Small intestine (tissue), 7 donors: ENCODE results near the gene CDC45. TPM values are rescaled to one million over a fixed set of nuclear protein-coding genes. Genes with fewer than 3 reads are reported as not detected.
"Not testable (repeated sequence)": the region's sequence is repeated elsewhere in the genome, so short reads cannot be mapped to it uniquely, and the experiment has no call there.

Experiments used
- DNase-seq, 2 donors: peaks; one replicate each; pipeline versions ENCODE4 v3.0.0 to v3.0.0-alpha.2; 2013
- FAIRE-seq: peaks from 2 replicates; lab custom pipeline; 2012; peaks lifted over from hg19 to GRCh38; lab: Jason Lieb, UNC
- H3K27ac ChIP-seq, 3 donors: one replicate each; pipeline ENCODE4 v1.5.1; 2013; ENCODE audit warnings: low read length in 2 of 3, mild to moderate bottlenecking in 2 of 3, control low read depth in 1 of 3, inconsistent platforms in 1 of 3, low read depth in 1 of 3, moderate library complexity in 1 of 3
- H3K27me3 ChIP-seq, 3 donors: one replicate each; pipeline ENCODE4 v1.6.1; 2013; ENCODE audit warnings: low read length in 3 of 3, inconsistent platforms in 1 of 3; ENCODE audit not compliant: control insufficient read depth in 3 of 3, insufficient read depth in 3 of 3
- H3K36me3 ChIP-seq, 3 donors: one replicate each; pipeline ENCODE4 v1.6.1; 2013; ENCODE audit warnings: low read length in 3 of 3, inconsistent platforms in 1 of 3, low read depth in 1 of 3, mild to moderate bottlenecking in 1 of 3, moderate library complexity in 1 of 3; ENCODE audit not compliant: control insufficient read depth in 3 of 3, insufficient read depth in 2 of 3
- H3K4me1 ChIP-seq, 3 donors: one replicate each; pipeline ENCODE4 v1.6.1; 2013; ENCODE audit warnings: low read length in 2 of 3, inconsistent platforms in 1 of 3, low read depth in 1 of 3, mild to moderate bottlenecking in 1 of 3, moderate library complexity in 1 of 3; ENCODE audit not compliant: control insufficient read depth in 3 of 3, insufficient read depth in 2 of 3
- H3K4me3 ChIP-seq, 3 donors: one replicate each; pipeline ENCODE4 v1.5.1; 2013; ENCODE audit warnings: low read length in 3 of 3, control low read depth in 1 of 3, inconsistent platforms in 1 of 3, low read depth in 1 of 3, mild to moderate bottlenecking in 1 of 3, moderate library complexity in 1 of 3
- H3K9me3 ChIP-seq, 2 donors: one replicate each; pipeline ENCODE4 v1.6.1; 2013; ENCODE audit warnings: low read depth in 1 of 2, low read length in 1 of 2; ENCODE audit not compliant: control insufficient read depth in 2 of 2, insufficient read depth in 1 of 2
- WGBS, 3 donors: extraction: QIAGEN DNeasy Blood & Tissue Kit; methylation state at CpG; one replicate each; pipeline ENCODE4 v1.1.7; 2013; 5-methylcytosine and 5-hydroxymethylcytosine counted together
- polyA plus RNA-seq, 4 donors: library from polyadenylated mRNA; stranded (reverse) in 3 of 4; unstranded in 1 of 4; fragments of 200-250 nt in 3 of 4; fragments of 120-200 nt in 1 of 4; gene quantifications; one replicate each; pipeline versions ENCODE4 v1.2.1 to v1.2.3, GENCODE V29; 2013
- donor health status: healthy with polysubstance abuse.
- donor health status: control.
- donor health status: control.
- donor health status: Bipolar disorder and iron deficiency.
- donor health status: healthy.

Gene CDC45
- polyA plus RNA-seq, 4 donors, result 2.2 to 13.8 (median 5.6) TPM

DNA sequence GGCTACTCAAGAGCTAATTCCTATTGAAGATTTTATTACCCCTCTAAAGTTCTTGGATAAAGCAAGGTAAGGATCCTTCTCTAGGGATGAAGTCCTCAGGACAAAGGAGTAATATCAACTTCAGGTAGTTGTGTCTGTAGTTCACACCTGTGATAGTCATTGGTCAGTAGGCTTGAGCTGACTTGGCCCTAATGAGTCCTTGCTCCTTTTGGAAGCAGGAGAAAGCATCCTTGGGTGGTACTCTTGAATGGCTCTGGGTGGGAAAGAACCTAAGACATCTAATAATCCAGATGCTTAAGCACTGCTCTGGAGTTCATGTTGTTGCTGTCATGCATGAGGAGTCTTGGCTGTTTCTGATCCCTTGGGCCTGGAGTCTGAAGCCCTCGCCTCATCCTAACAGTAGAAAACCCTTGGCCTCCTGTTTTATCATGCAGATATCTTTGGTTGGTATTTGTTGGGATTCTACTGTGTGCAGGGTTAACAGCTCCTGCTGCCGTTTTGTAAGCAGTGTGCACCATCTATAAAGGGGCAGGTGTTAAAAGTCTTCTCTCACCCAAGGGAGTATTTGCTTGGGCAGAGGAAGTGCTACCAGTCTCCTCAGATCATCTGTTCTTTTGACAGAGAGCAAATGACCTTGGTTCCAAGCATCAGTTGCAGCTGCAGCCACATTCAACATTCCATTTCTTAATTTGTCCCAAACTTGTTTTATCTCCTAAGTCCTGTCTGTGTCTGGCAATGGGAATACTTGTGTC is 44.7 kb upstream of the CDC45 start:
- H3K9me3 ChIP-seq, result no peaks in the 10 kb centered on the region
- peaks cover 0 to 21% (median 4%) of the 10 kb centered on the region in 3 donors for H3K36me3 ChIP-seq
- no peak for FAIRE-seq
- H3K27ac ChIP-seq, result no peak overlapping the region
- no peaks in the 10 kb centered on the region for H3K27me3 ChIP-seq
- H3K4me3 ChIP-seq, result no peak overlapping the region
- peaks cover 0 to 6% (median 5%) of the 10 kb centered on the region in 3 donors for H3K4me1 ChIP-seq
- DNase-seq, result no peak
- 77 to 83% (median 79%) methylated on average over 2 of the region's 2 CpGs for WGBS, 3 donors

DNA sequence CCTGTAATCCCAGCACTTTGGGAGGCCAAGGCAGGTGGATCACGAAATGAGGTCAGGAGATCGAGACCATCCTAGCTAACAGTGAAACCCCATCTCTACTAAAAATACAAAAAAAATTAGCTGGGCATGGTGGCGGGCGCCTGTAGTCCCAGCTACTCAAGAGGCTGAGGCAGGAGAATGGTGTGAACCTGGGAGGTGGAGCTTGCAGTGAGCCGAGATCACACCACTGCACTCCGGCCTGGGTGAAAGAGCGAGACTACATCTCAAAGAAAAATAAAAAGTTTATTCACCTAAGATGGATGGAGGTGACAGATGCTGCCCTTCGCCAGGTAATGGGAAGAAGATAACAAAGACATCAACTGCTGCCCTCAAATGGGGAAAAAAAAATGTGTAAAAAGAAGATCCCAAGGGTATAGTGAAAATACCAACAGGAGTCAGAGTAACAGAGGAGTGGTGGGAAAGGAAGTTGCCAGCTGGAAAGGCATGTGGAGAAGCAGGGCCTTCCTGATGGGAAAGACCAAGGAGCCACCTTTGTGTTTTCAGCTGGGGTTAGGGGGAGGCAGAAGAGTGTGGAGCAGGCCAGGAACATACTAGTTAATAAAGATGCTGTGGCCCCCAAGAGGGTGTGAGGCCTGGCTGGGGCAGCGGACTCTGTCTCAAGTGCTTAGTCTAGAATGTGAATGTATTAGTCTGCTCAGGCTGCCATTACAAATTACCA is 43.1 kb upstream of the CDC45 start:
- not testable (repeated sequence) for H3K4me1 ChIP-seq, H3K27me3 ChIP-seq, DNase-seq, H3K4me3 ChIP-seq, H3K27ac ChIP-seq, FAIRE-seq, H3K9me3 ChIP-seq
- 91 to 94% (median 92%) methylated on average over 9 of the region's 9 CpGs for WGBS, 3 donors
- peaks cover 0 to 28% (median 4%) of the 10 kb centered on the region in 3 donors for H3K36me3 ChIP-seq

DNA sequence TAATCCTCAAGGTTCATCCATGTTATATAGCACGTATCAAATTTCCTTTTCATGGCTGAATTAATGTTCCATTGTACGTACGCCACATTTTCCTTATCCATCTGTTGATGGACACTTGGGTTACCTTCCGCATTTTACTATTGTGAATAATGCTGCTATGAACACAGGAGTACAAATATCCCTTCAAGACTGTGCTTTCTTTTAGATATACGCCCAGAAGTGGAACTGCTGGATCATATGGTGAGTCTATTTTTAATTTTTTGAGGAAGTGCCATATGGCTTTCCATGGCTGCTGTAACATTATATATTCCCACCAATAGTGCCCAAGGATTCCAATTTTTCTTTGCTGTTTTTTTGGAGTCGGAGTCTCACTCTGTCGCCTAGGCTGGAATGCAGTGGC is 41.4 kb upstream of the CDC45 start:
- no peaks in the 10 kb centered on the region for H3K27me3 ChIP-seq
- FAIRE-seq, result no peak
- H3K36me3 ChIP-seq, result peaks cover 0 to 40% (median 4%) of the 10 kb centered on the region in 3 donors
- DNase-seq, result no peak
- WGBS, 3 donors, result 87 to 95% (median 93%) methylated on average over 7 of the region's 7 CpGs
- H3K4me1 ChIP-seq, result peaks cover 0 to under 1% (median 0%) of the 10 kb centered on the region in 3 donors
- H3K4me3 ChIP-seq, result no peak overlapping the region
- H3K9me3 ChIP-seq, result no peaks in the 10 kb centered on the region
- no peak overlapping the region for H3K27ac ChIP-seq

DNA sequence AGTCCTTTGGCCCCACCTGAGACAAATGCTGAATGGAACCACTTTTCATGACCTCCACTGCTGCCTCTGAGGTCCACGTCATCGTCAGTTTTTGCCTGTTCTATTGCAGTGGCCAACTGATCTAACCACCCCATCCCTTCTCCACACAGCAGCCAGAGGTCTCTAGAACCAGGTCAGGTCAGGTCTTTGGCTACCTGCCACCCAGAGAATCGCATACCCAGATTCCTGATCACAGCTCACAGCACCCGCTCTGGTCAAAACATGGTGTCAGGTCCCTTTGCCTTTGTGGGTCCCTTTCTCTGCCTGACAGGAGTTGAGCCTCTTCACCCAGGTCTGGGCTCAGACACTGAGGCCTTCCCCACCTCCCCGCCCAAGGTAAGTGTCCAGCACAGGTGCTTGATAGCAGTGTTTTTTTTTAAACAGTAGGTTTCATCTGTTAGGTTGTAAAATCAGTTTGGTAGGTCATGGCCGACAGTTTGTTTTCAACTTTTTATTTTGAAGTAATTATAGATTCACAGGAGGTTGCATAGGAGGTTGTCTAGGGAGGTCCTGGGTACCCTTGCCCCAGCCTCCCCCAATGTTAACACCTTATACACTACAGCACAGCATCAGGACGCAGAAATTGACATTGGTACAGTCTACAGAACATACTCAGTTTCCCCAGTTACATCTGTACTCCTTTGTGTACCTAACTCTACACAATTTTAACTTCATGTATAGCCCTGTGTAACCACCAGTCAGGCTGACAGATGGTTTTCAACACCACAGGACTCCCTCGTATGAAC is 39.1 kb upstream of the CDC45 start:
- no peaks in the 10 kb centered on the region for H3K27me3 ChIP-seq
- FAIRE-seq, result no peak
- no peaks in the 10 kb centered on the region for H3K9me3 ChIP-seq
- 79 to 90% (median 81%) methylated on average over 8 of the region's 8 CpGs for WGBS, 3 donors
- peaks cover 0 to 42% (median 2%) of the 10 kb centered on the region in 3 donors for H3K36me3 ChIP-seq
- no peak for DNase-seq
- peaks cover 0 to 6% (median 0%) of the 10 kb centered on the region in 3 donors for H3K4me1 ChIP-seq
- no peak overlapping the region for H3K27ac ChIP-seq
- H3K4me3 ChIP-seq, result no peak overlapping the region

DNA sequence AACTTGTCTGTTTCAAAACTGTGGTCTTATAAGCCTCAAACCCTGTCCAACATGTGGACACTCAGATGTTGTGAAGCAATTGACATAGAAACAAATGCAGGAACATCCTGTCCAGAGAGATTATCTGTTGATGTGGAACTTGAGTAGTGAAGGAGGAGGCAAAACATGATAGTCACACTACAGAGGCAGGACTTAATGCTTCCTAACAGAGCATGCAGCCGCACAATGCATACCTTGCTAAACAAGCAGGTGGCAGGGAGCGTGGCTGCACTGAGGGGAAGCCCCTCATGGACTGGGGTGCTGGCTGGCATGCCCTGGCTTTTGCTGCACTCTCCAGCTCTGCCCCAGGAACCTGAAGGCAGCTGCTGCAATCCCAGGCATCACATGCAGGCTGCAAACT is 37.6 kb upstream of the CDC45 start:
- Histone ChIP-seq H3K4me1 (peaks cover 0 to 11% (median 6%) of the 10 kb centered on the region in 3 donors), H3K9me3 (no peaks in the 10 kb centered on the region), H3K36me3 (peaks cover 0 to 37% (median 0%) of the 10 kb centered on the region in 3 donors), H3K27ac (no peak overlapping the region), H3K4me3 (no peak overlapping the region), H3K27me3 (no peaks in the 10 kb centered on the region)
- FAIRE-seq, result no peak
- DNase-seq, result no peak
- WGBS, 3 donors, result 95 to 99% (median 97%) methylated on average over 2 of the region's 2 CpGs

DNA sequence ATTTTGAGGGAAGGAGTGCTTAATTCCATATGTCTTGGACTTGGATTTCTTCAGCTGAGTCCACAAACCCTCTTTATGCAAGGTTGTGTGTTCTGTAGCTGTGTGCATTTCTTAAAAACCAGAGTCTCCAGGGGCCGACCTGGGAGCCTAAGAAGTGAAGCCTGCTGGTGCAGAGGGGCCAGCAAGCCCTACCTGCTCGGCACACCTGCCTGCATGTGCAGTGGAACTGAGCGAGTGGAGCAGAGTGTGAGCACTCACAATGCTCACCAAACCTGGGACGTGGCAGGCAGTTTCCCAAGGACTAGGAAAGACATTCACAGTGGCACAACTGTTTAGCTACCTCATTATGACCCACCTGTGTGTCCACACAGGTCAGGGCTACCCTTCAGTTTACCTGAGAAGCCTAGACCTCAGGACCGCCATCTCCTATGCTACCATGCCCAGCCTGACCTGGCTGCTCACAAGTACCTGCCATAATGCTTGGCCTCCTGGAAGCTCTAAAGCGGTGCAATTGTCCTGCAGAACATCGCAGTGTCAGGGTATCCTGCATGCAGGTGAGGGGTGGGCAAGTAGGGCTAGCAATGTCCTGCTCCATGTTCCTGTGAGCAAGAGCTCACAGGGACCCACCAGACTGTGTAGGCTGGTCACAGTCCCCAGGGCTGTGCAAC is 36.0 kb upstream of the CDC45 start:
- no peak for FAIRE-seq
- 74 to 89% (median 79%) methylated on average over 7 of the region's 7 CpGs for WGBS, 3 donors
- no peak overlapping the region for H3K4me3 ChIP-seq

DNA sequence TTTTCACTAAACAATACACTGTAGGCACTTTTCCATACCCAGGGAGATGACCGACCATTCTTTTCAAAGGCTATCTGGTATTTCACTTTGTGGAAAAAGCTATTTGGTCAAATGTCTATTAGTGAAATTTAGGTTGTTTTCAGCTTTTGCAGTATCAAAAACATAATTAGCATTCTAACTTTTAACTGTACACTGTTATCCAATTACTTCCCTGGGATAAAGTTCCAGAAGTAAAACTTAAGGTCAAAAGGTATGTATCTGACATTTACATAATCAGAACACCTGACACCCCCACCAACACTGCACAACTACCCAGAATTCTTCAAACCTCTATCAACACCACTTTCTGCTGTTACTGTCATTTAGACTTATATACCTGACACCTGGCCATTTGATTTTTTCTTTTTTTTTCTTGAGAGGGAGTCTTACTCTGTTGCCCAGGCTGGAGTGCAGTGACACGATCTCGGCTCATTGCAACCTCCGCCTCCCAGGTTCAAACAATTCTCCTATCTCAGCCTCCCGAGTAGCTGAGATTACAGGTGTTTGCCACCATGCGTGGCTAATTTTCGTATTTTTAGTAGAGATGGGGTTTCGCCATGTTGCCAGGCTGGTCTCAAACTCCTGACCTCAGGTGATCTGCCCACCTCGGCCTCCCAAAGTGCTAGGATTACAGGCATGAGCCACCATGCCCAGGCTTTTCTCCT is 34.3 kb upstream of the CDC45 start:
- Histone ChIP-seq H3K4me1 (peaks cover 3 to 22% (median 6%) of the 10 kb centered on the region in 3 donors), H3K36me3 (peaks cover 0 to 40% (median 0%) of the 10 kb centered on the region in 3 donors)
- not testable (repeated sequence) for H3K27me3 ChIP-seq, H3K9me3 ChIP-seq, H3K4me3 ChIP-seq, FAIRE-seq, DNase-seq, H3K27ac ChIP-seq
- WGBS, 3 donors, result 92 to 96% (median 92%) methylated on average over 9 of the region's 9 CpGs

More for the DNA sequence above, 36.0 kb upstream of the CDC45 start:
- Histone ChIP-seq H3K27ac (no peak overlapping the region), H3K27me3 (no peaks in the 10 kb centered on the region), H3K36me3 (peaks cover 0 to 36% (median 0%) of the 10 kb centered on the region in 3 donors), H3K9me3 (no peaks in the 10 kb centered on the region), H3K4me1 (peaks cover 3 to 16% (median 6%) of the 10 kb centered on the region in 3 donors)
- DNase-seq, result no peak
